ENCODE measurements around the gene SH2D7.

DNA sequence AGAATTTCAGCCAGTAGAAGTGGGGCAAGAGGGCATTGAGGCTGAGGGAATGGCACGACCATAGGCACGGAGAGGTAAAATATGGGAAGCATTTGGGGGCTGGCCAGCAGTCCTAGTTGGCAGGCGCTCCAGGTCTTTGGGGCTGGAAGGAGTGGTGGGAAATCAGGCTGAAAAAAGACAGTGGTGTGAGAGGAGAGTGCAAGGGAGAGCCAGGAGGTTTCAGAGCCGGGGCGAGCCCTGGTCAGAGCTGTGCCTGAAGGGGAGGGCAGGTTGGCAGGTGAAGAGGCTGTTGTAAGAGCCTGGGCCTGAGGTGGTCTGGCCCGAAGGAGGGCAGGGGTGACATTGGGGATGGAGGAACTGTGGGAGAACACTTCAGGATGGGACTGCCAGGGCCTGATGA, 55.2 kb downstream of the SH2D7 start:
- TF ChIP-seq YY1 (IDR thresholded peaks at IDR 0.05; ENCODE audit: insufficient read depth, insufficient read length) = no peak
- TF ChIP-seq ZNF274 (IDR thresholded peaks at IDR 0.05; ENCODE audit: low read depth, low read length) = no peak
- no peak for TF ChIP-seq SUZ12 (IDR thresholded peaks at IDR 0.05; ENCODE audit: extremely low read depth, insufficient read depth, insufficient read length)

All from NT2/D1 (cell line).